Mesendoderm (in vitro differentiated cells): ENCODE data around the gene METTL22.

Source experiments
- DNase-seq: peaks from one replicate; pipeline ENCODE4 v3.0.0; 2013
- H2AK5ac ChIP-seq: 2 replicates; pipeline ENCODE4 v1.6.1; 2013; ENCODE audit warnings: low read length, inconsistent platforms
- H2BK120ac ChIP-seq: 2 replicates; pipeline ENCODE4 v1.6.1; 2013; ENCODE audit warnings: low read depth, mild to moderate bottlenecking, low read length, moderate library complexity, mixed read lengths
- H2BK15ac ChIP-seq: replicated peaks from 2 replicates; pipeline ENCODE4 v1.6.1; 2013; ENCODE audit warnings: low read depth, mild to moderate bottlenecking, moderate library complexity
- H2BK5ac ChIP-seq: 2 replicates; pipeline ENCODE4 v1.6.1; 2013; ENCODE audit warnings: low read length, inconsistent platforms
- H3K18ac ChIP-seq: 2 replicates; pipeline ENCODE4 v1.6.1; 2013; ENCODE audit warnings: mild to moderate bottlenecking, low read length, mixed read lengths
- H3K23ac ChIP-seq: one replicate; pipeline ENCODE4 v1.6.1; 2013; ENCODE audit warnings: low read length
- H3K27ac ChIP-seq: 2 replicates; pipeline ENCODE4 v1.5.1; 2013; ENCODE audit warnings: low read depth, mild to moderate bottlenecking, inconsistent platforms, low read length, moderate library complexity
- H3K27me3 ChIP-seq: 2 replicates; pipeline ENCODE4 v1.6.1; 2013; ENCODE audit warnings: low read length, control low read depth, mild to moderate bottlenecking, inconsistent platforms; ENCODE audit not compliant: insufficient read depth, poor library complexity
- H3K36me3 ChIP-seq: 2 replicates; pipeline ENCODE4 v1.6.1; 2013; ENCODE audit warnings: low read length, inconsistent platforms; ENCODE audit not compliant: control insufficient read depth, insufficient read depth
- H3K4ac ChIP-seq: one replicate; pipeline ENCODE4 v1.6.1; 2013; ENCODE audit warnings: low read depth, mild to moderate bottlenecking, low read length, moderate library complexity
- H3K4me1 ChIP-seq: 2 replicates; pipeline ENCODE4 v1.6.1; 2013; ENCODE audit warnings: low read depth, low read length, inconsistent platforms; ENCODE audit not compliant: control insufficient read depth
- H3K4me2 ChIP-seq: 2 replicates; pipeline ENCODE4 v1.6.1; 2013; ENCODE audit warnings: low read length
- H3K4me3 ChIP-seq: 2 replicates; pipeline ENCODE4 v1.5.1; 2013; ENCODE audit warnings: mild to moderate bottlenecking, low read length
- H3K56ac ChIP-seq: one replicate; pipeline ENCODE4 v1.6.1; 2013; ENCODE audit warnings: low read length
- H3K79me1 ChIP-seq: 2 replicates; pipeline ENCODE4 v1.6.1; 2013; ENCODE audit warnings: low read length, inconsistent platforms
- H3K79me2 ChIP-seq: 2 replicates; pipeline ENCODE4 v1.6.1; 2013; ENCODE audit warnings: mild to moderate bottlenecking, low read length; ENCODE audit not compliant: control insufficient read depth, insufficient read depth
- H3K9ac ChIP-seq: 2 replicates; pipeline ENCODE4 v1.6.1; 2013; ENCODE audit warnings: low read length, inconsistent platforms
- H4K5ac ChIP-seq: one replicate; pipeline ENCODE4 v1.6.1; 2013; ENCODE audit warnings: low read length
- H4K8ac ChIP-seq: one replicate; pipeline ENCODE4 v1.6.1; 2013; ENCODE audit warnings: low read depth, mild to moderate bottlenecking, control low read depth, low read length, moderate library complexity
- WGBS: extraction: QIAGEN DNeasy Blood & Tissue Kit; methylation state at CpG from one replicate; pipeline ENCODE4 v1.1.7; 2013; ENCODE audit warnings: low lambda C conversion rate, missing lambda C conversion rate; ENCODE audit not compliant: insufficient coverage; ENCODE audit errors: extremely low coverage; 5-methylcytosine and 5-hydroxymethylcytosine counted together

METTL22 gene

DNA sequence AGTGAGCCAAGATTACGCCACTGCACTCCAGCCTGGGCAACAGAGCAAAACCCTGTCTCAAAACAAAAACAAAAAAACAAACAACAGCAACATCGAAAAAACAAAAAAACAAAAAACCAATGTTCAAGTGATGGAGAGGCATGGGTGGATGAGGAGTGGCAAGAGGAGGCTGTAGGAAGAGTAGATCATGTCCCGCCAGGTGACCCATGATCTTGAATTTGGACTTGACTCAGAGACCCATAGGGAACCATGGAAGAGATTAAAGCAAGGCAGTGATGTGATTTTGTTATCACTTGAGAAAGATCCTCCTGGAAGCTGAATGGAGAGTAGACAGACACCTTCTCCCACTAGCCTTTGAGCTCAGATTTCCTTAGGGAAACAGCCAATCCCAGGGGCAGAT, 64.1 kb downstream of the METTL22 start:
- Histone ChIP-seq H3K56ac (no peak overlapping the region), H2BK120ac (no peak overlapping the region), H3K27me3 (no peaks in the 10 kb centered on the region), H3K36me3 (no peaks in the 10 kb centered on the region), H4K5ac (no peak overlapping the region), H3K27ac (no peak overlapping the region), H3K23ac (no peak overlapping the region), H3K18ac (no peak overlapping the region), H3K4me3 (no peak overlapping the region), H3K4me1 (no peaks in the 10 kb centered on the region), H3K79me2 (no peaks in the 10 kb centered on the region), H3K4ac (no peak overlapping the region), H3K9ac (no peak overlapping the region), H3K79me1 (no peaks in the 10 kb centered on the region), H4K8ac (no peak overlapping the region), H2BK5ac (no peak overlapping the region), H2BK15ac (no peak overlapping the region), H2AK5ac (no peak overlapping the region), H3K4me2 (no peak overlapping the region)
- WGBS: no CpG with 5 or more reads among the region's 3 CpGs
- no peak for DNase-seq

DNA sequence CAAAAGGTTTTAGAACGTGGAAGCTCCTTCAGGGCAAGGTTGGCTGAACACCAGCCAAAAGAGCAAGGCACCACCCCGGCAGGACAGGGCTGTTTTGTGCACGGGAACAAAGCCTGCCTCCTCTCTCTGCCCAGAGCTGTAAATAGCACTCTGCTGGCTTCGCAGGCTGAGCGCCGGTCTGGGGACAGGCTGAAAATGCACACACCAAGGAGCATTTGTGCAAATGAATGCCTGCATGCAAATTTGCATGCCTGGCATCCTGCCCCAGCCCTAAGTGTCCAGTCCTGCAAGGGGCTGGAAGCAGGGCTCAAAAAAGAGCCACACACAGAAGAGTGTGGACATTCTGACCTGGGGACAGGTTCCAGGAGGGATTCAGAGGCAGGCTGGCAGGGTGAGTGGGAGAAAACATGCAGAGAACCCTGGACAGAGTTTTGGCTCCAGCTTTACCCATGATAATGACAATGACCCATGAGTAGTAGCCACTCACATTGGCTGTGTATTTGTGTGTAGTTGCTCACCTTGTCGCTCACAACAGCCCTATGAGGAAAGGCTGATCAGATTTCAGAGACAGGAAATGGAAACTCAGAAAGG, 64.6 kb downstream of the METTL22 start:
- Histone ChIP-seq H3K23ac (no peak overlapping the region), H3K4ac (no peak overlapping the region), H4K8ac (no peak overlapping the region), H3K4me1 (no peaks in the 10 kb centered on the region), H3K4me2 (no peak overlapping the region), H2BK120ac (no peak overlapping the region), H3K27ac (no peak overlapping the region), H2BK15ac (no peak overlapping the region), H3K79me1 (no peaks in the 10 kb centered on the region), H3K9ac (no peak overlapping the region), H3K36me3 (no peaks in the 10 kb centered on the region), H3K56ac (no peak overlapping the region), H3K18ac (no peak overlapping the region), H3K79me2 (no peaks in the 10 kb centered on the region), H4K5ac (no peak overlapping the region), H3K27me3 (no peaks in the 10 kb centered on the region), H3K4me3 (no peak overlapping the region), H2AK5ac (no peak overlapping the region), H2BK5ac (no peak overlapping the region)
- DNase-seq: no peak
- WGBS: no CpG with 5 or more reads among the region's 7 CpGs

DNA sequence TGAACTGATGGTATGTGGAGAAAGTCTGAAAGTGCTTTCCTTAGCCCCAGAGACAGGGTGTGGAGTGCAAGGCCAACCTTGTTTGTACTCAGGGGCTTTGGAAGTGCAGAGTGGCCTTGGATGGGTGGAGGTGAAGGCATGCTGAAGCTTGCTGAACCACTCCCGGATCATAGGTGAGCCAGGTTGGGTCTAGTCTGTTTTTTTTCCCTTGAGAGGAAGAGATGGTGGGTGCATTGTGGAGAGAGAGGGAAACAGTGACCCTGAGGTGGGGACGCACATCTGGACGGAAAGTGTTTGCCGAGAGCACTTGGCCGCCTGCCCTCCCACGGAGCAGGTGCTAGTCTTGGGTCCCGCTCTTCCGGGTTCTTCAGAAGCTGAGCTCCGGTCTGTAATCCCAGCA, 65.4 kb downstream of the METTL22 start:
- Histone ChIP-seq H3K27me3 (no peaks in the 10 kb centered on the region), H3K27ac (no peak overlapping the region), H3K4ac (no peak overlapping the region), H3K4me3 (no peak overlapping the region), H2BK15ac (no peak overlapping the region), H3K4me1 (no peaks in the 10 kb centered on the region), H3K18ac (no peak overlapping the region), H3K79me2 (no peaks in the 10 kb centered on the region), H2BK120ac (no peak overlapping the region), H2BK5ac (no peak overlapping the region), H3K79me1 (no peaks in the 10 kb centered on the region), H4K5ac (no peak overlapping the region), H3K56ac (no peak overlapping the region), H3K36me3 (no peaks in the 10 kb centered on the region), H3K9ac (no peak overlapping the region), H4K8ac (no peak overlapping the region), H3K4me2 (no peak overlapping the region), H2AK5ac (no peak overlapping the region), H3K23ac (no peak overlapping the region)
- DNase-seq: no peak
- WGBS: no CpG with 5 or more reads among the region's 9 CpGs

GRCh38 chr16:8689686-8690085, 68.2 kb downstream of the METTL22 start:
- Histone ChIP-seq H4K8ac (no peak overlapping the region), H2AK5ac (no peak overlapping the region), H3K18ac (no peak overlapping the region), H3K56ac (no peak overlapping the region), H3K79me2 (no peaks in the 10 kb centered on the region), H3K79me1 (no peaks in the 10 kb centered on the region), H3K9ac (no peak overlapping the region), H3K23ac (no peak overlapping the region), H2BK15ac (no peak overlapping the region), H3K4ac (no peak overlapping the region), H3K27ac (no peak overlapping the region), H3K4me2 (no peak overlapping the region), H2BK5ac (no peak overlapping the region), H3K4me3 (no peak overlapping the region), H3K27me3 (no peaks in the 10 kb centered on the region), H2BK120ac (no peak overlapping the region), H3K36me3 (no peaks in the 10 kb centered on the region), H3K4me1 (no peaks in the 10 kb centered on the region), H4K5ac (no peak overlapping the region)
- WGBS: no CpG with 5 or more reads among the region's 1 CpG
- DNase-seq: no peak

GRCh38 chr16:8691728-8692127, 70.2 kb downstream of the METTL22 start:
- Histone ChIP-seq H3K79me2 (no peaks in the 10 kb centered on the region), H2BK120ac (no peak overlapping the region), H2BK15ac (no peak overlapping the region), H2BK5ac (no peak overlapping the region), H3K27ac (no peak overlapping the region), H3K4me3 (no peak overlapping the region), H3K18ac (no peak overlapping the region), H3K4ac (no peak overlapping the region), H3K23ac (no peak overlapping the region), H3K4me1 (no peaks in the 10 kb centered on the region), H2AK5ac (no peak overlapping the region), H3K56ac (no peak overlapping the region), H3K36me3 (no peaks in the 10 kb centered on the region), H3K79me1 (no peaks in the 10 kb centered on the region), H4K8ac (no peak overlapping the region), H3K27me3 (no peaks in the 10 kb centered on the region), H4K5ac (no peak overlapping the region), H3K9ac (no peak overlapping the region), H3K4me2 (no peak overlapping the region)
- DNase-seq: no peak
- no CpG with 5 or more reads among the region's 8 CpGs for WGBS
